Fibroblast of skin of left quadriceps (primary cell): Measurements from ENCODE around the gene CCDC40.

Source experiments
- DNase-seq, 2 experiments: peaks; one replicate each; pipeline ENCODE4 v3.0.0-alpha.2; 2013; ENCODE audit warnings: low read depth in 2 of 2

Gene CCDC40

DNA sequence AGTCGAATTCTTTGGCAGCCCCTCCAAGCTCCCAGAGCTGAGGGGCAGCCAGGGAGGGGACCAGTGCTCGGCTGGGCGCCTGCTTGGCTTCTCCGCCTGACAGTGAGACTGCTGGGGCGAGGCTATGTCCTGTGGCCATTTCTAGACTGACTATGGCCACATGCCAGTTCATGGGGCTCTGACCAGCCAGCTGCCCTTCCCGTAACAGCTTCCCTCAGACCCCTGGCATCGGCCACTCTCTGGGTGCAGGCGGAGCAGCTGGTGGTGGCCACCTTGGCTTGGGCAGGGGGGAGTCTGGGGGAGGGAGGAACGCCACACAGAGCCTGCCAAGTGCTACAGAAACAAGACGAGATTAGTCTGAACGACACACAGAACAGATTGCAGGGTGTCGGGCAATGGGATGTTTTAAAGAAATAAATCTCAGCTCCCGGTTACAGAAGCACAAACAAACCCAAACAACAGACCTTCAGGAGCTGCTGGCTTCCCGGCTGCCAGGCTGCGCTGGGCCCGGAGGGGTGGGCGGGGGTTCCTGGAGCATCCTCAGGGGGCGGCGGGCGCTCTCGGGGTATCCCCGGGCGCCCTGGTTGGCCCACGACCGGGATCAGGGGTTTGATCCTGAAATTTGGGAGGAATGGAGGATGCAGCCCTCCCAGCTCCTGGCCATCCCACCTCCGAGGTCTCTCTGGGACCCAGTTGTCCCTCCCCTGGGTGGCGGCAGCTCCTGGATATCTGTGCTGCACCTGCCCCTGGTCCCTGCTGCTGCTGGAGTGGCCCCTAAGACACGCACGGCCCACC, 35.3 kb upstream of the CCDC40 start:
- DNase-seq, result no peak

DNA sequence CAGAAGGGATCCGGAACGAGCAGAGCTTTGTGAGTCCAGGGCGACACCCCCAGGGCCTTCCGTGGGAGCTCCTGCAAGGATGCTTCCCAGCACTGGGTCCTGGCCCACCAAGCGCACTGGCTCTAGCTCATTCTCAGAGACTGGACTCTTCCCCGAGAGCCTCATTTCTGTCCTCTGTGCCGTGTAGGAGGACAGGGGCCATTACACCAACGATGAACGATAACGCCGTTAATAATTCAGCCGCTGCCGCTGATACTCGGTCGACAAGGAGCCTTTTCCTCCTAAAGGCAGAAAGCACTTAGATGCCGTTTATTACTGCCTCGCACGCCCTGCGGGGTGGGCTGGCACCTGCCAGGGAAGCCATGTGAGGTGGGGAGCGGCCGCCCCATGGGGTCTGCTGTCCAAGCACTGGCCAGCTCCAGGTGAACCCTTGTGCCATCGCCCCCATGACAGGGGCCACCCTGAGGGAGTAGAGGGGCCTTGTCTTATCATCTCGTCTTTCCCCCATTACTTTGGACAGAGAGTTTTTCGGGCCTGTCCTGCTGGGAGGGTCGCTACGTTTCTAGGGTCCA, 34.3 kb upstream of the CCDC40 start:
- no peak for DNase-seq

DNA sequence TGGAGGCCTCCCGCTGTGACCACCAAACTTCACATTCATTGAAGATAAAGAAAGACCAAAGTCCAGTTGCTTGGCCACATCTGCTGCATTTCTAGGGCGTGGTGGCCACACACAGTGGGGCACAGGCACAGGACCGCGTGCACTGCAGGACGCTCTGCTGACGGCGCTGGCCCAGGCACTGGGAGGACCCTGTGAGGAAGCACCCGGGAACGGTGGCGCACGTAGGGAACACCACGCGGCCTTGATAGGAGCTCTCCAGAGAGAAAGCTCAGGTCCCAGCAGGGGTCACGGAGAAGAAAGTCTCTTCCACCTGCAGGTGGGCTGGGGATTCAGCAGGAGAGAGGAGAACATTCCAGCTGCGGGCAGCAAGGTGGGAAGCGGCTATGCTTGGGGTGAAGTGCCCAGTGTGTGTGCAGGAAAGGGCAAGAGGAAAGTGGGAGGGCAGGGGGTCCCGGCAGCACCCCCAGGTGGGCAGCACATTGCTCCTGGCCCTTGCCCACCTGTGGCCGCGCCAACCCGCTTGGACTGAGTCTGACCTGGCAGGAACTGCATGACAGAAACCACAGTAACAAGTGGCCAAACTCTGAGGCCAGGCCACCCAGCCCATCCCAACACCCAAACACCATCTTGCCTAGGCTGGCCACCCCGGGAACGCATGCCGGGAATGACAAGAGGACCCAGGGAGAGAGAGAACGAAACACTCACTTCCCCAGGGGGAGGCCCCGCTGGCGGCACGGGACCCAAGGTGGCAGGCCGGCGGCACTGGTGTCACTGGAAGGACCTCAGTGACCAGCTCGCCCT, 33.6 kb upstream of the CCDC40 start:
- no peak for DNase-seq

DNA sequence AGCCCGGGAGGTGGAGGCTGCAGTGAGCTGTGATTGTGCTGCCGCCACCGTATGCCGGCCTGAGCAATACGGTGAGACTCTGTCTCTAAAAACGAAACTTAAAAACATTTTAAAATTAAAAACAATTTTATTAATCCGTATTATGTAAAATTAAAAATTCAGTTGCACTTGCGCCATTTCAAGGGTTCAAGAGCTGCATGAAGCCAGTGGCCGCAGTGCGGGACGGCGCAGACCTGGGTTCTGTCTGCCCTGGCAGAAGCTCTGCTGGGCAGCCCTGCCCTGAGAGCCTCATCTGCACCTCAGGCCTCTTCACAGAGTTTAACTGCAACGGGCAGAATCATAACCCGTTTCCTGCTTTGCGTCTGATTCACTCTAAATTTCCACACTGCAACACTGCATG, 32.5 kb upstream of the CCDC40 start:
- DNase-seq, result no peak

DNA sequence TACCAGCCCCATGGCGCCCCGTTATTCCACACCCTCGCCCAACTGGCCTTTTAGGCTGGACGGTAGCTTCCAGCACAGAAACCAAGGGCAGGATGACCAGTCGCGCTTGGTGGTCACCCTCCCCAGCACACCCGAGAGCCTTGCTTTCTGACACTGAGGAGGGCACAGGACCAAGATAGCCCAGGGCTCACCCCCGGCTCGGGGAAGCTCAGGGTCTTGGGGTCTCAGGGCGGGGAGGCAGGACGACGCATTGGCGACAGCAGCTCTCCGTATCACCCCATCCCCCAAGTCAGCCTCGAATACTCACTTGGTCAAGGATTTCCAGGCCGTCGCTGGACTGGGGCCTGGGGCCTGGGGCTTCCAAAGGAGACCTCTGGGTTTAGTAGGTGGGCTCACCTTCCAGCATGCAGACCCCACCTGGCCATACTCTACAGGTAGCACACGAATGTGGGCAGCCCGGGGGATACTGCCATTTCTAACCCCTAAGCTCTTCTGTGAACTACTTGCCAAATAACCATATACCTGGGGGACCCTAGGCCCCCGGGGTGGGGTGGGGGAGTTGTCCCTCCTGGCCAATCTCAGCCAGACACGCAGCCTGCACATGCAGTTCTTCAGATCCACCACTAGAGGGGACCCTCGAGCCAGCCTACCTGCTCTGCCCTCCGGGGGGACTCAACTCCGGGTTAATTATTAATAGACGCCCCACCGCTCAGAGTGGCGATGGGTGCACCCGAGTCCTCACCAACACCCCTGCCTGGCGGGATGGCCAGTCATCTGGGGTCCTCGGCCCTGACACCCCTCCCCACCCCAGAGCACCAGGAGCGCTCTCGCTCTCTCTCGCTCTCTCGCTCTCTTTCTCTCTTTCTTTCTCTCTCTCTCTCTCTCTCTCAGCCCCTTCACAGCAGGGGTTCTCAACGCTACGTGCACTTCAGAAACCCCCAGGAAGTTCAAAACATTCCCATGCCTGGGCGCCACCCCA, 30.8 kb upstream of the CCDC40 start:
- no peak for DNase-seq

DNA sequence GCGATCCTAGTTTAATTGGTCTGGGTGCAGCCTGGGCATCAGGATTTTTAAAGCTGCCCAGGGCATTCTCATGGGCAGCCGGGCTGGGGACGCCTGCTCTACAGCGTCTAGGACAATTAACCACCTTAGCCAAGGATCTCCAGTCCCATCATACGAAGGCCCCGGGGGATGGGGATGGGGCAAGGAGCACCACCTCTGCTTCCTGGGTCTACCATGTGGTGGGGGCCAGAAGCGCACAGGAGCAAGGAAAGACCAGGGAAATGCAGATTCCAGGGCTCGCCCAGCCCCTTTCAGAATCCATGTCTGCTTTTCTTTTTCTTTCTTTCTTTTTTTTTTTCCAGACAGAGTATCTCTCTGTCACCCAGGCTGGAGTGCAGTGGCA, 30.1 kb upstream of the CCDC40 start:
- DNase-seq, result no peak

DNA sequence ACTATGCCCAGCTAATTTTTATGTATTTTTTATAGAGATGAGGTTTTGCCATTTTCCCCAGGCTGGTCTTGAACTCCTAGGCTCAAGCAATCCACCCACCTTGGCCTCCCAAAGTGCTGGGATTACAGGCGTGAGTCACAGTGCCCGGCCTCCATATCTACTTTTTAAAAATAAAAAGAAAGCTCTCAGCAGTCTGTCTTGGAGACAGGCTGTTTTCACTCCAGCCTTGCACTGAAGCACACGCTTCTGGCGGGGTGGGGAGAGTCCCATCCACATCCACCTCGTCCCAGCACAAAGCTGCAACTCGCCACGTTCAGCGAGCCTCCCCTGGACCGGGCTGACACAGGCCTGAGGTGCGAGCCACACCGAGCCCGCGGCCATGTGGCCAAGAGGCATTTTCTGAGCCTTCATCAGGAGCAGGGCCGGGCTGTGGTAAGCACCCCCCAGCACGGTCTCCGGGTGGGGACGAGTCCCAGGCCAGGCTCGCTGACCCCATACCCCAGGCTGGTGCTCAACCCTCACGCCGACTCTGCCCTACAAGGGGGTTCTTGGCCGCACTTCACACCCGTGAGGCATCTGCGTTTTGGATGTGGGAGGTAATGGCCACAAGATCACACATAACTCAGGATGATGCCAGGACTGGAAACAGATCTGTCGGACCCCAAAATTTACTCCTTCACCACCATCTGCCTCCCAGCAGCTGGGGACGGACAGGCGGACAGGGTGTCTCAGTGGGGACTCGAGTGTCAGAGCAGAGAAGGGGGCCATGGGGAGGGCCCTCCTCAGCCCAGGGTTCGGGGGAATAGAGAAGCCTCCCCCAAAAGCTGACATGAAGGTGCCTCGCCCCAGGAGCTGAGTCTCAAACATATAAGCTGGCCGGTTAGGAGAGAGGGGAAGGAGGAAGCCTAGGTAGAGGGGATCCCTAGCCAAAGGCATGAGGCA, 29.4 kb upstream of the CCDC40 start:
- DNase-seq, result no peak

DNA sequence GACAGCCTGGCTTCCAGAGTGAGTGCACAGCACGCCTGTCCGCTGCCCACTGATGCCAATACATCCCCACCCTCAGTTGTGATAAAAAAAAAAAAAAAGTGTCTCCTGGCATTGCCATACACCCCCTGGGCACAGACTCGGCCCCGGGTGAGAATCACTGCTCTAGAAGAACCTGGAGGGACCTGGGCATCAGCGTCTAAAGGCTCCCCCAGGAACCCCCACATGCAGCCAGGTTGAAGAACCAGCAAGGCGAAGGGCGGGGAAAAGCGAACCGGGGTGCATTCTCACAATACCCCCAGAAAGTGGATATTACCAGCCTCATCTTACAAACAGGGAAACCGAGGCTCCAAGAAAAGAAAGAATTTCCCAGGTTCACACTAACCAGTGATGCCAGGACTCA, 28.5 kb upstream of the CCDC40 start:
- DNase-seq, result no peak

DNA sequence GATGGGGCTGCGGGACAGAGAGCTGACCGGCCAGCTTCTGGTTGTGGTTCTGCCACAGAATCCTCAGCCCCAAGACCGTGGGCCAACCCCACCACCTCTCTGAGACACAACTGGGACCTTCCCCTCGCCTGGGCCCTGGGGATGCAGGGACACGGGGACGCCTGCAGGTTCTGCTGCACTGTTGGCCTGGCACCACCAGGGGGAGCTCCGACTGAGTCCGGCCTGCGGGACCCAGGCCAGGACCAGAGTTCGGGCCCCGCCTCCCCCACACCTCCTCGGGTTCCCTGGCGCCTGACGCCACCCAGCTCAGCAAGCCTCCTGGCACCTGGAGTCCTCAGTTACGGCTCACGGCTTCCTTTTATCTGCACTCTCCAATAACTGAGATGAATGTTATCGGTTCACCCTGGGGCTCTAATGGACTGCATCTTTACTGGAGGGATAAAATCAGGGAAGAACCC, 28.0 kb upstream of the CCDC40 start:
- DNase-seq, result no peak

DNA sequence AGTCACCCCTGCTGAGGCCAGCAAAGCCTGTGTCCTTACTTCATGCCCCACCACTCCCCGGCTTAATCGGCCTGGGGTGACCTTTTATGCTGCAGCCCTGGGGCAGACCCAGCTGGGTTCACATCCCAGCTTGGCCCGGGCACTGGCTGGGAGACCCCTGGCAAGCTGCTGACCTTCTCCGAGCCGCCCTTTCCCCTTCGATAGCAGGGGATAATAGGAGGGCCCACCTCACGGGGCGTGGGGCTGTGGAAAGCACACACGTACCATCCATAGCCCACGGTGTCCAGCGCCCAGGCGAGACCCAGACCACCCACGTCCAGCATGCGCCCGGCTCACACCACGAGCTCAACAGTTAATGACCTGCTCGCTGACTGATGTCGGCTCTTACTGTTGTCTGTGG, 27.6 kb upstream of the CCDC40 start:
- DNase-seq, result no peak

DNA sequence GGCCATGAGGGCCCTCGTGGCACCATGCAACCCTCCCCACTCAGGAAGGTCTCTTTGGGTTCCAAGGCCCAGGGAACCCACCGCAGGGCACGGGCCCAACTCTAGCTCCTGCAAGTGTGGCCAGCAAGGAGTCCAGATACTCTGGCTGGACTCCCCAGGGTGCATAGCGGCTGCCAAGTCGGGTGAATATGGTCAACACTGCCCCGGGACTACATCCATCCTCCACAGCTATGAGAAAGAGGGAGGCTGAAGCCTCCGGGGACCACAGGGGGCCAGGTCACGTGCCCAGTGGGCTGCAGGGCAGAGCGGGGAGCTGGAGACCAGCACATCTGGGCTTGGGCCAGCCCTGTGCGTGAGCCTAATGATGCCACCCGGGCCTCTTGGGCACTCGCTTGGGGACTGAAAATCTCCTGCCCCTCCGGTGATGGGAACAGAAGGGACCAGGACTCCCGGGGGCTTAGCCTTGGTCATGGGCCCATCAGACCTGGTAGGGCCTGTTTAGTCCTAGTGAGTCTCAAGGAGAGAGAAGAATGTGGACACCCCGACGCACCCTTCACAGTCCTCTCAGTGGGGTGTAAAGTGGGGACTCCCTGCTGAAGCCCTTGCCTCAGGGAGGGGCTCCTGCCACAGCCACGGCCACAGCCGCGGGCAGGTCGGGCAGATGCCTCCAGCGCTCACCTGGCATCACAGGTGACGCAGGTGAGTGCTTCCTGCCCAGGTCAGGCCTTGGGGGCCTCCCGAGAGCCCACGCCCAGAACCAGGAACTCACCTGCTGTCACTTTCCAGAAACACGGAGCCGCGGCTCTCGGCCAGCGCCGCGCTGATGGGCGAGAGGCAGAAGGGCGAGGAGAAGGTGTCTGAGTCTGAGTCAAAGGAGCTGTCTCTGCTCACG, 26.8 kb upstream of the CCDC40 start:
- no peak for DNase-seq

DNA sequence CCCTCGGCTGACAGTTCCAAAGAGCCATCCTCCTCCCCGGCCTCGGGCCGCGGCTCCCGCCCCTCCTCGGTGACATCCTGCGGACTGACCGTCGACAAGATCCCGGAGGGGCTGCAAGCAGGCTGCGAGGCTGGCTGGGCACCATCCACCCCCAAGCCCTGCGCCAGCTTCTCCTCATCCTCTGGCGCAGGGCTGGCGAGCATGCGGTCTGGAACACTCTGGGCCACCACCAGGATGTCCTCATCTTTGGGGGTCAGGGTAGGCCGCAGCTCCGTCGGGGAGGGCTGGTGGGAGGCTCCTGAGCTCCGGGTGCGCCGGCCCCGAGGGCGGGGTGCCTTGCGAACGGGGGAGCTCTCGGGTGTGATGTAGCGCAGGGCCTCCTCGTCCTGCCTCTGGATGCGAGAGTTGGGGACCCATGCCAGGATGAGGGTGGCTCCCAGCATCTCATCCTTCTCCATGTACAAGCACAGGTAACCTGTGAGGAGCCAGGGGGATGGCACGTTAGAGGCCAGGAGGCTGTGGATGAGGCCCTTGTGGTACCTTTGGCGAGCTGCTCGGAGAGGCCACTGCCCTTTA, 26.1 kb upstream of the CCDC40 start:
- no peak for DNase-seq

DNA sequence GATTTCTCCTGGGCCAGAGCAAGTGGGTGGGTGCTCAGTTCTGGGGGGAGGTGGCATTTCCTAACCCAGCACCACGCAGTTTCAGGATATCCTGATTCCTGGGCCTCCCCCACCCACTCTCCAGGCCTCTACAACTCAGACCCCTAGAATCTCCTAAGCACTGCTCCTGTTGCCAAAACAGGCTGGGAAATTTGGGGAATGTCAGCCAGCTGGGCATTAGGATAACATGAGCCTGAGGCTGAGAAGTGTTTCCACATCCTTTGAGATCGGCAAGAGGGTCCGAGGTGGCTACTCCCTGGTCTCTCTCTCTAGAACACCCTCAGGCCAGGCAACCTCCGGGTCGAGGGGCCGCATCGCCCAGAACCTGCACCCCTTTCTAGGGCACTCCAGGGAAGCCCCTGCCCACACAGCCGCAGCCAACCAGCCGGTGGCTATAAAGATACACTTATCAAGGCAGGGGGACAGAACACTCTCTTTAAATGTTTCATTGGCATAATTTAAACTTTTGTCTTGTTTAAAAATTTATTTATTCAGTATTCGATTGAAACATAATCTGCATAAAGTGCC, 24.4 kb upstream of the CCDC40 start:
- DNase-seq, result no peak

DNA sequence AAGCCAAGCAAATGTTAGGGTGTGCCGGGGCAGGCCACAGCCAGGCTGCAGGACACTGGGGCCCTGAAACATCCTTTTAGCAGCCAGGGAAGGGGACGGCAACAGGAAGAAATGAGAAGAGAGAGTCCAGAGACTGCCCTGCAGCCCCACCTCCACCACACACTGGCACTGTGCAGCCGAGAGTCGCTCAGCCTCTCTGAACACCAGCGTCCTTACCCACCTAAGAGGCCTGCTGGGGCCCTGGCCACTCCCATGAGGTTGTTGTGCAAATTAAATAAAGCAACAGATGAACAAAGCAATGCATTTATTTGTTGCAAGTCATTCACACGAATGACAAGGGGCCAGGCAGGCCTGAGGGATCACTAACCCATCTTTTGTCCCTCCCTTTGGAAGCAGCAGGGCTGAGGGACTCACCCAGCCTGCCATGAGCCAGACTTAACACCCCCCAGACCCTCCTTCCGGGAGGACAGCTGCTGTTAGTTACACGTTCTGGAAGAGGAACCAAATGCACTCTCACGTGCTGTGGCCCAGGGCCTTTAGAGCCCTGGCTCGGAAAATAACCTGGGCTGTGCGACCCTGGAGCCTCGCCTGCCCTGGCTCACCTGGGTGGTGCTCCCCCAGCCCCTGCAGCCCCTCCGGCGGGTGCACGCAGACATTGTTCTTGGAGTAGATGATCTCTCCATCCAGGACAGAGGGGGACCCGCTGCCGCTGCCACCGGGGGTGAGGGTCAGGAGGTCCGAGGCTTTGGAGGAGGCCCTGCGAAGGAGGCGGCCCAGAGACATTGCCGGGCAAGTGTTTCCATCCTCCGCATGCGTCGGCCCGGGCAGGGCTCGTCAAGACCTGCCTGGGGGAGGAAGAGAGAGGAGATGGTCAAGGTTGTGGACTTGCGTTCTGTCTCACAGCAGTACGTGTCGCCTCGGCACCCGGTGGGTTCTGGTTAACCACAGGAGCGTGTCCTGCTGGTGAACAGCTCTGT, 23.4 kb upstream of the CCDC40 start:
- DNase-seq, result no peak

DNA sequence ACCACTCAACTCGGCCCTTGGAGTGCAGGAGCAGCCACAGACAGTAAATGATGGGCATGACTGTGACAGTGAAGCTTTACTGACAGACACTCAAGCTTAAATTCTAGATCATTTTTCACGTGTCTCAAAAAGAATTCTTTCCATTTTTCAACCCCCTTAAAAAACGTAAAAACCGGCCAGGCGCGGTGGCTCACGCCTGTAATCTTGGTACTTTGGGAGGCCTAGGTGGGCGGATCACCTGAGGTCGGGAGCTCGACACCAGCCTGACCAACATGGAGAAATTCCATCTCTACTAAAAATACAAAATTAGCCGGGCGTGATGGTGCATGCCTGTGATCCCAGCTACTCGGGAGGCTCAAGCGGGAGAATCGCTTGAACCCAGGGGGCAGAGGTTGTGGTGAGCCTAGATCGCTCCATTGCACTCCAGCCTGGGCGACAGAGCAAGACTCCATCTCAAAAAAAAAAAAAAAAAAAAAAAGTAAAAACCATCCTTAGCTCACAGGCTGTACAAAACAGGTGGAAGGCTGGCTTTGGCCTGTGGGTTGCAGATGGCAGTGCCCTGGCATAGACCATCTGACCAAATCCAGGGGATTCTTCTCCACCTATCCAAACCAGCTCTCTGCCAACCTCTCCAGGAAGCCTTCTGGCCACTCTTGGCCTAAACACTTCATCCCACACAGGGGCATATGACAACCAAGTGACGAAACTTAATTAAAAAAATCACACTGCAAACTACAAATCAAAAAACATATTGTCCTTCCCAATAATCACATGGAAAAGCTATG, 19.0 kb upstream of the CCDC40 start:
- no peak for DNase-seq

DNA sequence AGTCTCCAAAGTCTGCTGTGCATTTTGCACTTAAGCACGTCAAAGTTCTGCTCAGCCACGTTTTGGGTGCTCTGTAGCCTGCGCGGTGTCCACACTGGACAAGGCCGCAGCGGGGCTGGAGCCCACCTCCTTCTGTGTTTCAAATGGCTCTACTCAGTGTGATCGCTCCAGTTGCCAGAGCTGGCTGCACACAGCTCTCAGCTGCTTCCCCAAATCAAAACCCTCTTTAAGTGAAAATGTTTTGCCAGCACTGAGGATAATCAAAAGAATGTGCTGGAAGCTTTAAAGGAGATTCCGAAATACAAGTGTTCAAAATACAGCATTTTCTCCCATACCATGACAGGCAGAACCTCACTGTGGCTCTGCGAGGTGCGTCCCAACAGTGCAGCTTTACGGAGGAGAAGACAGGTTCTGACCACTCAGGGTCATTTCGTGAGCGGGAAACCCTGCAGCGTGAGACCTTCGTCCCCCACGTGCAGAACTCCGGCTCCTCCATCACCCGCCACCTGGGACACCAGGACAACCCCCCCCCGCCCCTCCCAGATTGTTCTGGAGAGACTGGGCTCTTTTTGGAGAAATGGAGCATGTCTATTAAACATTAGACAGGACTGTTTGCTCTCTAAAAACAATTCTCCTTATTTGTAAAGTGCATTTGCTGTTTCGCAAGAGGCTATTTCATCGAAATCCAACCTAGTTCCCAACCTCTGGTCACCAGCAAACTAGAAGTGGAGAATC, 17.4 kb upstream of the CCDC40 start:
- DNase-seq, result no peak
